Right lobe of liver (tissue), 4 donors: ENCODE results near the gene SCAPER.

Experiments
- CTCF ChIP-seq, 4 donors: fragments of 200-600 bp in 3 of 4; fragments of 450-650 bp in 1 of 4; IDR thresholded peaks; one replicate each; pipeline versions ENCODE4 v1.5.1 to v1.8.0; 2016 to 2022; ENCODE audit warnings: antibody characterized with exemption in 4 of 4, mild to moderate bottlenecking in 2 of 4
- POLR2A ChIP-seq: fragments of 450-650 bp; IDR thresholded peaks from one replicate; pipeline ENCODE4 v1.6.1; 2017; ENCODE audit warnings: antibody characterized with exemption, mild to moderate bottlenecking
- donor health status: DM: no; HTN: no; CAD: no.
- donor health status: DM: no; HTN: no; CAD: no.
- donor health status: DM: no; HTN: yes; CAD: no.

- TF ChIP-seq CTCF (IDR thresholded peaks at IDR 0.05): no peak
- no peak for TF ChIP-seq POLR2A
Measured at GRCh38 chr15:76360416-76360815, 544.7 kb downstream of the SCAPER start.
